GM12878 (cell line): ENCODE results near the gene TRIM8. TPM values are rescaled to one million over a fixed set of nuclear protein-coding genes. Genes with fewer than 3 reads are reported as not detected.

Experiments used
- ATAC-seq: fragments of 200-7000 bp; cut with Tn5 transposase; 3 replicates; pipeline ENCODE4 v1.9.1; 2020; ENCODE audit warnings: mild to moderate bottlenecking, moderate library complexity
- BruUV-seq: library from RNA; stranded (reverse); fragments of 400-500 nt; replicated peaks from 2 replicates; lab custom pipeline; 2021; lab: Mats Ljungman, UMichigan
- CTCF ChIA-PET: fragments of 300-600 bp; sonication (Branson Sonifier 250); formaldehyde crosslinking; extraction: SDS; loops from one replicate; lab custom pipeline; 2021; ENCODE audit warnings: inconsistent platforms; lab: Yijun Ruan, JAX
- POLR2A ChIA-PET: fragments of 350-600 bp; formaldehyde crosslinking; extraction: SDS; loops from one replicate; lab custom pipeline; 2021; ENCODE audit warnings: inconsistent platforms; lab: Charles Lee
- RAD21 ChIA-PET: fragments of 300-600 bp; sonication (Branson Sonifier 250); formaldehyde crosslinking; loops from one replicate; lab custom pipeline; 2023; ENCODE audit warnings: antibody characterized with exemption; ENCODE audit not compliant: unreplicated experiment; lab: Charles Lee
- SMC1A ChIA-PET: fragments of 300-600 bp; sonication (Branson Sonifier 250); formaldehyde crosslinking; loops from one replicate; lab custom pipeline; 2023; ENCODE audit not compliant: unreplicated experiment, uncharacterized antibody; lab: Charles Lee
- DNase-seq: peaks from one replicate; pipeline ENCODE4 v3.0.0-alpha.2; 2011; ENCODE audit warnings: low read depth, low spot score
- FAIRE-seq: peaks from 3 replicates; lab custom pipeline; 2011; peaks lifted over from hg19 to GRCh38; lab: Jason Lieb, UNC
- H2AFZ ChIP-seq: 2 replicates; pipeline ENCODE4 v1.6.0; 2011; ENCODE audit warnings: low read depth, low read length, control low read depth; ENCODE audit not compliant: control insufficient read depth
- H3K27ac ChIP-seq: 2 replicates; pipeline ENCODE4 v1.5.1; 2011; ENCODE audit warnings: control low read depth; ENCODE audit not compliant: control insufficient read depth, insufficient read depth
- H3K27me3 ChIP-seq, 2 experiments: replicated peaks in 1 of 2; 2 replicates each; pipeline versions ENCODE4 v1.6.0 to v1.6.1; 2011; ENCODE audit warnings: low read length in 1 of 2; ENCODE audit not compliant: control insufficient read depth in 2 of 2, insufficient read depth in 2 of 2
- H3K36me3 ChIP-seq, 2 experiments: 2 replicates each; pipeline ENCODE4 v1.5.1; 2011; ENCODE audit warnings: low read length in 1 of 2; ENCODE audit not compliant: control insufficient read depth in 2 of 2, insufficient read depth in 2 of 2
- H3K4me1 ChIP-seq: 2 replicates; pipeline ENCODE4 v1.6.1; 2011; ENCODE audit warnings: mild to moderate bottlenecking, low read length, moderate library complexity, mixed read lengths; ENCODE audit not compliant: control insufficient read depth, insufficient read depth
- H3K4me2 ChIP-seq: 2 replicates; pipeline ENCODE4 v1.6.0; 2011; ENCODE audit warnings: control low read depth; ENCODE audit not compliant: control insufficient read depth, insufficient read depth
- H3K4me3 ChIP-seq: fragments of 200-600 bp; sonication (generic); 2 replicates; pipeline ENCODE4 v1.5.1; 2016
- H3K79me2 ChIP-seq: 2 replicates; pipeline ENCODE4 v1.6.0; 2011; ENCODE audit warnings: low read length; ENCODE audit not compliant: control insufficient read depth, insufficient read depth
- H3K9ac ChIP-seq: 2 replicates; pipeline ENCODE4 v1.8.0; 2011; ENCODE audit warnings: low read length, control low read depth, mixed read lengths; ENCODE audit not compliant: control insufficient read depth, insufficient read depth
- H3K9me3 ChIP-seq: replicated peaks from 3 replicates; pipeline ENCODE4 v1.5.1; 2011; ENCODE audit warnings: mild to moderate bottlenecking, low read length; ENCODE audit not compliant: control insufficient read depth, insufficient read depth
- H4K20me1 ChIP-seq: 2 replicates; pipeline ENCODE4 v1.6.0; 2011; ENCODE audit not compliant: control insufficient read depth, insufficient read depth
- BRCA1 ChIP-seq: IDR thresholded peaks from 2 replicates; pipeline ENCODE4 v1.6.1; 2011; ENCODE audit warnings: low read depth, low read length, improper control_type of control experiment
- CTCF ChIP-seq, 3 experiments: IDR thresholded peaks in 2 of 3; conservative IDR thresholded peaks in 1 of 3; 2 replicates each; pipeline ENCODE4 v1.5.1; 2011; ENCODE audit warnings: low read depth in 3 of 3, low read length in 3 of 3, mild to moderate bottlenecking in 3 of 3, control low read depth in 2 of 3, moderate library complexity in 2 of 3, inconsistent platforms in 1 of 3, mixed read lengths in 1 of 3; ENCODE audit not compliant: control insufficient read depth in 2 of 3, insufficient read depth in 1 of 3; ENCODE audit errors: extremely low read depth in 1 of 3
- DPF2 ChIP-seq: fragments of 450-650 bp; IDR thresholded peaks from 2 replicates; pipeline ENCODE4 v1.6.1; 2017; ENCODE audit warnings: mild to moderate bottlenecking
- E4F1 ChIP-seq: fragments of 450-650 bp; IDR thresholded peaks from 2 replicates; pipeline ENCODE4 v1.6.1; 2018; ENCODE audit warnings: borderline replicate concordance, mild to moderate bottlenecking; ENCODE audit not compliant: partially characterized antibody
- MTA2 ChIP-seq: fragments of 450-650 bp; IDR thresholded peaks from 2 replicates; pipeline ENCODE4 v1.6.1; 2016; ENCODE audit warnings: low read depth, mild to moderate bottlenecking, moderate library complexity
- PBX3 ChIP-seq: IDR thresholded peaks from 2 replicates; pipeline ENCODE4 v1.6.1; 2011; ENCODE audit warnings: mild to moderate bottlenecking, low read depth, low read length, moderate library complexity; ENCODE audit not compliant: insufficient replicate concordance
- RUNX3 ChIP-seq: IDR thresholded peaks from 2 replicates; pipeline ENCODE4 v1.6.1; 2012; ENCODE audit warnings: low read length, inconsistent platforms
- YY1 ChIP-seq: IDR thresholded peaks from 2 replicates; pipeline ENCODE4 v1.6.1; 2011; ENCODE audit warnings: low read depth, mild to moderate bottlenecking, low read length
- ZNF592 ChIP-seq: fragments of 450-650 bp; IDR thresholded peaks from 2 replicates; pipeline ENCODE4 v1.6.1; 2017; ENCODE audit warnings: mild to moderate bottlenecking, moderate library complexity
- ZNF622 ChIP-seq: fragments of 450-650 bp; IDR thresholded peaks from 2 replicates; pipeline ENCODE4 v1.6.1; 2017; ENCODE audit warnings: mild to moderate bottlenecking, inconsistent platforms
- WGBS: methylation state at CpG from one replicate; pipeline ENCODE4 v1.1.6; 2016; ENCODE audit warnings: low lambda C conversion rate; ENCODE audit not compliant: insufficient replicate concordance, insufficient coverage; ENCODE audit errors: missing lambda C conversion rate; 5-methylcytosine and 5-hydroxymethylcytosine counted together
- in situ Hi-C: fragments of 300-500 bp; cut with MboI; formaldehyde crosslinking; loops from 9 replicates; pipeline ENCODE4 v1.14.3; 2018; ENCODE audit warnings: mixed read lengths
- intact Hi-C: fragments of 100-400 bp; cut with micrococcal nuclease; formaldehyde crosslinking; loops from one replicate; pipeline ENCODE4 v1.14.2; 2022; ENCODE audit not compliant: unreplicated experiment
- polyA plus RNA-seq, 11 experiments: library from polyadenylated mRNA; depleted of rRNA in 4 of 11; unstranded in 6 of 11; stranded (reverse) in 5 of 11; fragments of >200 nt; fragmentation: Nextera tagmentation in 4 of 11; fragmentation: Illumina TruSeq in 1 of 11; extraction: Ambion mirVana in 4 of 11; extraction: Trizol in 1 of 11; gene quantifications; 1 replicate in 1 of 11; 2 replicates in 10 of 11; pipeline versions ENCODE4 v1.2.1 to v1.2.3, GENCODE V29; 2011 to 2016; ENCODE audit warnings: inconsistent platforms in 2 of 11, missing spikeins in 2 of 11, low read depth in 1 of 11
- total RNA-seq, 4 experiments: library from RNA; depleted of rRNA in 3 of 4; stranded (reverse); fragments of >200 nt in 3 of 4; fragmentation: Illumina TruSeq in 1 of 4; extraction: Trizol in 1 of 4; gene quantifications; 2 replicates each; pipeline versions ENCODE4 v1.2.1 to v1.2.3, GENCODE V29; 2013 to 2021

Gene TRIM8
- total and polyA plus RNA-seq, 10 of the 15 experiments (the other 5 are each of a cell fraction or from before 2014, with no cell fraction given): 7.9 to 53.2 (median 24.6) TPM

GRCh38 chr10:102675011-102675665 lies 30.9 kb downstream of the TRIM8 start:
- DNase-seq (no peak), ATAC-seq (peak; percentile 66), FAIRE-seq (no peak)
- no peaks in the 10 kb centered on the region for H3K9me3 ChIP-seq
- ChIA-PET CTCF (interaction anchor here (0.8 to 8.7 kb wide), 14 partner anchors 9 to 227 kb away, joined by 3 to 128 read pairs (median 13); partner anchors contain the start of genes ACTR1A, ARL3, SFXN2 and SUFU), RAD21 (interaction anchor here (0.7 to 8.4 kb wide), 20 partner anchors 9 to 173 kb away, joined by 3 to 140 read pairs (median 6); partner anchors contain the start of genes ACTR1A, ARL3, CYP17A1 and SFXN2), POLR2A (interaction anchor here (0.5 to 7.3 kb wide), 17 partner anchors 9 to 854 kb away, joined by 3 to 151 read pairs (median 6); partner anchors contain the start of genes ARL3, SFXN2 and TRIM8), SMC1A (interaction anchor here (0.8 to 8.2 kb wide), 25 partner anchors 8 to 217 kb away, joined by 3 to 140 read pairs (median 5); partner anchors contain the start of genes ACTR1A, ARL3, SFXN2 and TRIM8)
- peak overlapping the region; percentile 52 for H3K4me2 ChIP-seq
- H3K4me3 ChIP-seq: peak overlapping the region; percentile 6; the same call in 1 of the 2 replicates
- H3K9ac ChIP-seq: no peak overlapping the region
- in situ Hi-C loops: no loop called here
- no TSS peak for BruUV-seq
- H3K4me1 ChIP-seq: peaks cover 29% of the 10 kb centered on the region
- H3K27me3 ChIP-seq: no peaks in the 10 kb centered on the region
- 0 out of 2 replicates have a peak overlapping the region, but pooled peaks have one; percentile 20 for H3K27ac ChIP-seq
- H3K36me3 ChIP-seq: no peaks in the 10 kb centered on the region
- no peak overlapping the region for H2AFZ ChIP-seq
- WGBS: 25% methylated on average over 8 of the region's 8 CpGs
- intact Hi-C loops: no loop called here
- H3K79me2 ChIP-seq: no peaks in the 10 kb centered on the region
- no peaks in the 10 kb centered on the region for H4K20me1 ChIP-seq
- TF ChIP-seq CTCF (IDR thresholded peaks at IDR 0.05 in 2 of 3, conservative IDR thresholded peaks at IDR 0.05 in 1 of 3; ENCODE audit: control insufficient read depth in 2 of 3, extremely low read depth in 1 of 3, insufficient read depth in 1 of 3, low read depth in 3 of 3, low read length in 3 of 3) (0 out of 6 replicates have a peak, but pooled peaks of 1 of the 3 experiments have one; percentile 3), MTA2 (peak; percentile 58; the same call in 1 of the 2 replicates), DPF2 (peak; percentile 37; the same call in 1 of the 2 replicates), RUNX3 (peak; percentile 47; the same call in 1 of the 2 replicates), ZNF592 (no peak), E4F1 (no peak), BRCA1 (no peak), PBX3 (no peak), YY1 (no peak), ZNF622 (no peak)
